HG03060 (cell line): ENCODE results near the gene ENHO.
"Not testable (repeated sequence)": the region's sequence is repeated elsewhere in the genome, so short reads cannot be mapped to it uniquely, and the experiment has no call there.

Source experiments
- ATAC-seq: cut with Tn5 transposase; IDR thresholded peaks from one replicate; pipeline ENCODE4 v1.9.1; 2021; ENCODE audit warnings: low read depth, moderate number of reproducible peaks; ENCODE audit not compliant: unreplicated experiment

Gene ENHO

GRCh38 chr9:34485822-34486221, 37.0 kb downstream of the ENHO start:
- ATAC-seq, result no peak

DNA sequence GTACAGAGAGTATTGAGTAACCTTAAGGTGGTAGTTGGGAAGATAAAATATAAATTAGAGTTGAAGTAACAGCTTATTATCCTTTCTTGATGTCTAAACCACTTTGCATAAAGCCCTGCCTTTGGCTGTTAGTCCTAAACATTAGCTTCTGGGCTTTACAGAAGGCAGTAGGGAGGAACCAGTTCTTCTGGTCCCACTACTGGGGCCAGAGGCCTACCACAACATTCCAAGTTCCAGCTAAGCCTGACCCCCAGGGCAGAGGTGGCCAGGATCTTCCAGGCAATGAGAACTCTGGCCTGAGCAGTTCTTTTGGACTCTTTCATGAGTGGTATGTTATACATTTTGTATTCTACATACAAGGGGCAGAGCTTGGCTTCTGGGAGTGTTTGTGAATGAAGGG, 38.1 kb downstream of the ENHO start:
- ATAC-seq, result no peak

DNA sequence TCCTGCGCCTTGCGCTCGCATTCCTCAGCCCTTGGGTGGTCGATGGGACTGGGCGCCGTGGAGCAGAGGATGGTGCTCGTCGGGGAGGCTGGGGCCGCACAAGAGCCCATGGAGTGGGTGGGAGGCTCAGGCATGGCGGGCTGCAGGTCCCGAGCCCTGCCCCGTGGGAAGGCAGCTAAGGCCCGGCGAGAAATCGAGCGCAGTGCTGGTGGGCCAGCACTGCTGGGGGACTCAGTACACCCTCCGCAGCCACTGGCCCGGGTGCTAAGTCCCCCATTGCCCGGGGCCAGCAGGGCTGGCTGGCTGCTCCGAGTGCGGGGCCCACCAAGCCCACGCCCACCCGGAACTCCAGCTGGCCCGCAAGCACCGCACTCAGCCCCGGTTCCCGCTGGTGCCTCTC, 40.0 kb downstream of the ENHO start:
- ATAC-seq, result not testable (repeated sequence)

GRCh38 chr9:34481620-34482019, 41.2 kb downstream of the ENHO start:
- ATAC-seq, result not testable (repeated sequence)

- no peak for ATAC-seq
Observed at GRCh38 chr9:34479431-34479866, 43.3 kb downstream of the ENHO start.

- ATAC-seq, result no peak
Observed at GRCh38 chr9:34477541-34477940, 45.2 kb downstream of the ENHO start.

DNA sequence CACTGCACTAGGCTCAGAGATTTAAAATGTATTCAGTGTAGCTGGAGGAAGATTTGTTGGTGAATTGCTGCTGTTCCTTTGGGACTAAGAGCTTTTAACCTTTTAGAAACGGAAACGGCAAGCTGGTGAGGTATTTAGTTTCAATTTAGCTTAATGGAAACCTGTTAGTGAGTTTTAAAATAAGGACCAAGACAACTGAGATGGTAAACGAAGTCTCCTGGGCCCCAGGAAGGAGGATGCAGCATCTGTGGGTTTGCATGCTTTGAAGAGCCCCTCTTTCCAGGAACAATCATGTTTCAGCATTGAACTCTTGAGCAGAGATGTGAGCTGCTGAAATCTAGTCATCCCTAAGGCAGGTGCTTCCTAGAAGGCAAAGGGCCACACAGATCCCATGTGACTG, 47.7 kb downstream of the ENHO start:
- no peak for ATAC-seq
